GM12874 (cell line): Measurements from ENCODE around the gene CDH18.

ENCODE experiments used
- CTCF ChIP-seq: IDR thresholded peaks from 2 replicates; pipeline ENCODE4 v1.5.1; 2011; ENCODE audit warnings: low read depth, mild to moderate bottlenecking, control low read depth, low read length, moderate library complexity; ENCODE audit not compliant: insufficient read depth

Gene CDH18

GRCh38 chr5:19917588-19918122 lies 70.3 kb downstream of the CDH18 start:
- no peak for TF ChIP-seq CTCF

GRCh38 chr5:19910136-19910535 lies 77.9 kb downstream of the CDH18 start:
- no peak for TF ChIP-seq CTCF

- TF ChIP-seq CTCF = no peak
These were observed 83.2 kb downstream of the CDH18 start for GRCh38 chr5:19904766-19905165.

GRCh38 chr5:19903611-19904010 lies 84.4 kb downstream of the CDH18 start:
- TF ChIP-seq CTCF = no peak

- no peak for TF ChIP-seq CTCF
These were observed 85.6 kb downstream of the CDH18 start for GRCh38 chr5:19902316-19902934.

- no peak for TF ChIP-seq CTCF
These were observed 87.7 kb downstream of the CDH18 start for GRCh38 chr5:19900269-19900668.

GRCh38 chr5:19891658-19892057 lies 96.3 kb downstream of the CDH18 start:
- no peak for TF ChIP-seq CTCF
